ENCODE data around the gene FKBP5. TPM values are rescaled to one million over a fixed set of nuclear protein-coding genes. Genes with fewer than 3 reads are reported as not detected.

Gene FKBP5
- total and polyA plus RNA-seq, 9 of the 15 experiments (the other 6 are each of a cell fraction or from before 2014, with no cell fraction given): 32.7 to 151 (median 75.0) TPM

GRCh38 chr6:35731736-35732532, 43.2 kb upstream of the FKBP5 start (continued):
- peak in 1 of 2 experiments; percentile 53; a peak in 1 of 4 replicates for TF ChIP-seq MLX (CRISPR knock-in tag; conservative IDR thresholded peaks at IDR 0.05)
- 0 out of 2 replicates have a peak, but pooled peaks have one; percentile 60 for TF ChIP-seq GATAD2B (IDR thresholded peaks at IDR 0.05; ENCODE audit: borderline replicate concordance)
- TF ChIP-seq NR0B1 (IDR thresholded peaks at IDR 0.05; ENCODE audit: partially characterized antibody): no peak
- no peak for TF ChIP-seq ZNF184 (CRISPR knock-in tag; IDR thresholded peaks at IDR 0.05)
- TF ChIP-seq ELF1 (tag; IDR thresholded peaks at IDR 0.05): no peak
- peak; percentile 65 for TF ChIP-seq SMARCE1 (IDR thresholded peaks at IDR 0.05)
- TF ChIP-seq CEBPZ (IDR thresholded peaks at IDR 0.05; ENCODE audit: borderline replicate concordance, low read depth, low read length): no peak
- no peak; a peak in 2 of 3 replicates for TF ChIP-seq CBX3 (IDR thresholded peaks at IDR 0.05; ENCODE audit: borderline replicate concordance in 1 of 2, low read length in 2 of 2)
- peak; percentile 70 for TF ChIP-seq POLR2B (IDR thresholded peaks at IDR 0.05; ENCODE audit: low read depth, partially characterized antibody)
- 0 out of 2 replicates have a peak, but pooled peaks have one; percentile 19 for TF ChIP-seq ZNF431 (CRISPR knock-in tag; IDR thresholded peaks at IDR 0.05)
- TF ChIP-seq TCF7L2 (IDR thresholded peaks at IDR 0.05; ENCODE audit: low read depth, low read length): peak; percentile 68; the same call in 1 of the 2 replicates
- no peak for TF ChIP-seq SNRNP70 (optimal IDR thresholded peaks at IDR 0.05; ENCODE audit: low read depth, low read length)
- TF ChIP-seq L3MBTL2 (IDR thresholded peaks at IDR 0.05): peak; percentile 93
- no peak; the same call in 1 of the 2 replicates for TF ChIP-seq RREB1 (CRISPR knock-in tag; IDR thresholded peaks at IDR 0.05)
- TF ChIP-seq TAF7 (tag; IDR thresholded peaks at IDR 0.05): peak; percentile 11
